Activated T-helper 1 cell treated with anti-CD3 and anti-CD28 coated beads, Interleukin-12 subunit alpha, Interleukin-12 subunit beta, Interleukin-2, Interleukin-4 antibody, amounts not matched to agents 30 ng/mL and 10 ng/mL and 1 ng/mL, durations not matched to agents 14 hours and 24 hours and 36 hours (primary cell): ENCODE results near the gene GLIS1. TPM values are rescaled to one million over a fixed set of nuclear protein-coding genes. Genes with fewer than 3 reads are reported as not detected.

ENCODE experiments used
- DNase-seq: peaks from one replicate; pipeline ENCODE4 v3.0.0; 2021; ENCODE audit warnings: low spot score
- H3K27ac Mint-ChIP-seq: one replicate; pipeline ENCODE4 v1.8.0; 2021; ENCODE audit warnings: mild to moderate bottlenecking, mixed read lengths
- H3K27me3 Mint-ChIP-seq: one replicate; pipeline ENCODE4 v1.8.0; 2022; ENCODE audit warnings: mild to moderate bottlenecking, moderate library complexity, mixed read lengths; ENCODE audit not compliant: insufficient read depth
- H3K36me3 Mint-ChIP-seq: one replicate; pipeline ENCODE4 v1.8.0; 2021; ENCODE audit warnings: low read depth, mixed read lengths
- H3K4me1 Mint-ChIP-seq: one replicate; pipeline ENCODE4 v1.8.0; 2021; ENCODE audit warnings: low read depth, mixed read lengths
- H3K4me3 Mint-ChIP-seq: one replicate; pipeline ENCODE4 v1.8.0; 2021; ENCODE audit warnings: mild to moderate bottlenecking, moderate library complexity, mixed read lengths
- H3K9me3 Mint-ChIP-seq: one replicate; pipeline ENCODE4 v1.8.0; 2021; ENCODE audit warnings: mixed read lengths
- intact Hi-C: fragments of 100-400 bp; cut with micrococcal nuclease; formaldehyde crosslinking; loops from one replicate; pipeline ENCODE4 v1.15.1; 2024
- total RNA-seq: library from RNA; stranded (reverse); gene quantifications from 2 replicates; pipeline ENCODE4 v1.2.3, GENCODE V29; 2022

Gene GLIS1
- total RNA-seq, 1 donor from 2014 or later: 0.05 TPM

DNA sequence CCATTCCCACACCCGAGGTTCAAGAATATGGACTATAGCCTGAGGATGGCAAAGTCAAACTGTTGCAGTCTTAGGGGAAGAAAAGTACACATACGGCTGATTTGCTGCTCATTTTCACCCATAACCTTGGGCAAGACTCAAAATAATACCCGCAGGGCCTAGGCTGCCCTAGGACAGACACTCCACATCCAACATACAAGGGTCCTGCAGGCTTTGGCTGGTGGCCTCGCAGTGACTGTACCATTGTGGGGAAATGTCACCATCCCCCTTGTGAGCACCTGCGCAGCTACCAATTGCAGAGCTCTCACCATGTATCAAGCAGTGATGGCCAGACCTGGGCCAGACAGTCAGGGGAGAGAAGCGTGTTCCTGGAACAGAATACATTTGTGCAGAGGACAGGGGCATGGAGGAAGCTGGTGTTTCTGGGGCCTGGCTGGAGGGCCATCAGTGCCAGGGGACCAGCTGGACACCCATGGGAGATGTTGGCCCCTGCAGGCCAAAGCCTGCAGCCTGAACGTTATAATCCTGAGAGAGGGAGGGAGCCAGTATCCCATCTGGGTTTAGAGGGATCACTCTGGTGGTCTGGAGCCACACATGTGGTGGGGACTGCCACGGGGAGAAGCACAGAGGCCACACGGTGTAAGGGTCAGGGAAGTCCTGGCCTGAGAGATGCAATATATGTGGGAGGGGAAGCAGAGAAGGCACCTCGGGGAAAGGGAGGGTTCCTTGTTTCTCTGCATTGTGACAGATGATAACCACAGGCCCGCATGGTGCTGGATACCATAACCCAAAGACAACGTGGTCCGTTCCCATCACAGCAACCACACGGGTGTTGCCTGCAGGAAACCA lies 101.2 kb downstream of the GLIS1 start:
- Mint-ChIP-seq H3K4me1 (no peaks in the 10 kb centered on the region), H3K27me3 (no peaks in the 10 kb centered on the region), H3K9me3 (no peaks in the 10 kb centered on the region), H3K4me3 (no peak overlapping the region), H3K27ac (no peak overlapping the region), H3K36me3 (no peaks in the 10 kb centered on the region)
- DNase-seq: no peak
- intact Hi-C loops: no loop called here

DNA sequence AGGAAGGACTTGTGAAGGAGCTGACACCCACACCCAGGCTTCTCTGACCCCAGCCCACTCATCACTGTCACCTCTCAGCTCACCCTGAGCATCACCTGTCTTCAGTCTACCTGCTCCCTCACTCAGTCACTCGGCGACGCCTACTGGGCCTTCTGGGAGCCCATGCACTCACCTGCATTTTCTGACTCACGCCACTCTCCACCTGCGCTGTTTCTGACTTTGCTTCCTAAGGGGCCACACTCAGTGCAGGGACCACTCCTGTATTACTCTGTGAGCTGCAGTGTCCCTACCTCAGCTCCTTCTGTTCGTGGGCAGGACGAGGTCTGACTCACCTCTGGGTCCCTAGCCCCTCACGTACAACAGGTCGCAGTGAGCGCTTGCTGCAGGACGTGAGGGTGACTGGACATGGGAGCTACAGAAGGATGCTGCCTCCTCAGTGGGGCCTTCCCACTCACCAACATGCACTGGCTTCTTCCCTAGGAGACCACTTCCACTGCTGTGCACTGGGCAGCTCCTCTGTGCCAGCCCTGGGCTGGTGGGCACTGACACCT lies 102.3 kb downstream of the GLIS1 start:
- H3K4me1 Mint-ChIP-seq: no peaks in the 10 kb centered on the region
- H3K4me3 Mint-ChIP-seq: no peak overlapping the region
- H3K36me3 Mint-ChIP-seq: no peaks in the 10 kb centered on the region
- no peak for DNase-seq
- H3K9me3 Mint-ChIP-seq: no peaks in the 10 kb centered on the region
- intact Hi-C loops: no loop called here
- H3K27me3 Mint-ChIP-seq: no peaks in the 10 kb centered on the region
- H3K27ac Mint-ChIP-seq: no peak overlapping the region

DNA sequence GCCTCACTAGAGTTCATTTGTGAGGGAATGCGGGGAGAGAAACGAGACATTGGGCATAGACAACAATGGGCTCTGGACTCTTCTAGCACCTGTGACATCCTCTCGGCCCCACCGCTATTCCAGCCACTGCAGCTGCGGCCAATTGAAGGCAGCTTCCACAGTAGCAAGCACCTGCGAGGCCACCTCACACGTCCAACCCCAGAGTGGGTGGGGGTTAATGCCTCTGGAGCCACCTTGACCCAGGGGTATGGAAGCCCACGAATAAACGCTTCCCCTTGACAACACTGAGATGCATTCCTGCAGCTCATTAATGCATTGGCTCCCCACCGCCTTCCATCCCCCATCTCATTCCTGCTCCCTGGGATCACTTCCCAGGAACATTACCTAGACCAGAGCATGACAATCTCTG lies 104.4 kb downstream of the GLIS1 start:
- Mint-ChIP-seq H3K4me3 (no peak overlapping the region), H3K9me3 (no peaks in the 10 kb centered on the region), H3K27ac (no peak overlapping the region), H3K36me3 (no peaks in the 10 kb centered on the region), H3K4me1 (no peaks in the 10 kb centered on the region), H3K27me3 (no peaks in the 10 kb centered on the region)
- no peak for DNase-seq
- intact Hi-C loops: no loop called here

DNA sequence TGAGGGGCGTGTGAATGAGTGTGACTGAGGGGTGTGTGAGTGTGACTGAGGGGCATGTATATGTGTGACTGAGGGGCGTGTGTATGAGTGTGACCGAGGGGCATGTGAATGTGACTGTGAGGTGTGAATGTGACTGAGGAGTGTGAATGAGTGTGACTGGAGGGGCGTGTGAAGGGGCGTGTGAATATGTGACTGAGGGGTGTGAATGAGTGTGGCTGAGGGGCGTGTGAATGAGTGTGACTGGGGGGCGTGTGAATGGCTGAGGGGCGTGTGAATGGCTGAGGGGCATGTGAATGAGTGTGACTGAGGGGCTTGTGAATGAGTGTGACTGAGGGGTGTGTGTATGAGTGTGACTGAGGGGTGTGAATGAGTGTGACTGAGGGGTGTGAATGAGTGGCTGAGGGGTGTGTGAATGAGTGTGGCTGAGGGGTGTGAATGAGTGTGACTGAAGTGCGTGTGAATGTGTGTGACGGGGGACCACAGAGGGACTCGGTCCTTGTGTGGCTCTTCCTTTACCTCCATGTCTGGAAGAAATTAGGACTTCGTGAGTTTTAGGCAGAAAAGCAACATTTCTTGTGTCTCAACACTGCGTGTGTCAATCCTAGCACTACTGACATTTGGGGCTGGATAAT lies 105.8 kb downstream of the GLIS1 start:
- H3K27ac Mint-ChIP-seq: no peak overlapping the region
- intact Hi-C loops: no loop called here
- H3K9me3 Mint-ChIP-seq: no peaks in the 10 kb centered on the region
- no peaks in the 10 kb centered on the region for H3K36me3 Mint-ChIP-seq
- no peaks in the 10 kb centered on the region for H3K27me3 Mint-ChIP-seq
- no peak overlapping the region for H3K4me3 Mint-ChIP-seq
- DNase-seq: no peak
- no peaks in the 10 kb centered on the region for H3K4me1 Mint-ChIP-seq

DNA sequence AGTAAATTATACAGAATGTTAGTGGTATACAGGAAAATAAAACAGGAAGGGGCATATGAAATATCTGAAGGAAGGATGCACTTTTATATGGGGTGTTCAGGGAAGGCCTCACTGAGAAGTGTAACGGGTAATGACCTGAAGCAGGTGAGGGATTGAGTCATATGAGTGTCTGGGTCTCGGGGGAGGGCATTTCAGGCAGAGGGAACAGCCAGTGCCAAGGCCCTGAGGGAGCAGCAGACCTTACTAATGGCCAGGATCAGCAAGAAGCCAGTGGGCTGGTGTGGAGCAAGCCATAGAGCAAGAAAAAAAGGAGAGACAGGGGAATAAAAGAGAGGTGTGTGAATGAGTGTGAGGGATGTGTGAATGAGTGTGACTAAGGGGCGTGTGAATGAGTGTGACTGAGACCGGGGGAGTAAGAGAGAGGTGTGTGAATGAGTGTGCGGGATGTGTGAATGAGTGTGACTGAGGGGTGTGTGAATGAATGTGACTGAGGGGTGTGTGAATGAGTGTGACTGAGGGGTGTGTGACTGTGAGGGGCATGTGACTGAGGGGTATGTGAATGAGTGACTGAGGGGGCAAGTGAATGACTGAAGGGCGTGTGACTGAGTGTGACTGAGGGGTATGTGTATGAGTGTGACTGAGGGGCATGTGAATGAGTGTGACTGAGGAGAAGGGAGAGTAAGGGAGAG lies 107.2 kb downstream of the GLIS1 start:
- no peaks in the 10 kb centered on the region for H3K27me3 Mint-ChIP-seq
- no peak overlapping the region for H3K27ac Mint-ChIP-seq
- DNase-seq: no peak
- H3K9me3 Mint-ChIP-seq: no peaks in the 10 kb centered on the region
- H3K4me1 Mint-ChIP-seq: no peaks in the 10 kb centered on the region
- H3K4me3 Mint-ChIP-seq: no peak overlapping the region
- H3K36me3 Mint-ChIP-seq: no peaks in the 10 kb centered on the region
- intact Hi-C loops: no loop called here

DNA sequence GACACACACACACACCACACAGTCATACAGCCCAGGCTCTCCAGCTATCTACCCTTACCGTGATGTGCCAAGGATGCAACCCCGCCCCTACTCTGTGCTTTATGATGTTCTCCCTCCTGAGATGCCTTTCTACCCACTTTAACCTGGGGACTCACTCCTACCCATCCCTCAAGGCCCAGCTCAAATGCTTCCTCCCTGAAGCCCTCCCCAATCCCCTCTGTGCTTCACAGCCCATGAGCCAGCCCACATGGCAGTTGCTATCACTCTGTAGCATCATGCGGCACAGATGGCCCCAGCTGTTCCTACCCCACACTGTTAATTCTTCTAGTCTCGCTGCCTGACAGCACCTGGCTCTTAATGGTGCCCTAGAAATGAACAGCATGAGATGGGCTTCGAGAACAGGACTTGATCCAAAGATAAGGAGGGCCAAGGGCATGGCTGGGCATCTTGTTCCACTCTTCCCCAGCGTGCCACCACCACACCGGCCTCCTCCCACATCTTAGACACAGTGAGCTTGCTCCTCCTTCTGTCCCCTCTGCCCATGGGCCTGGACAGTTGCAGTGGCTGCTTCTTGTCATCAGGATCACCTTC lies 109.8 kb downstream of the GLIS1 start:
- Mint-ChIP-seq H3K4me3 (no peak overlapping the region), H3K27ac (no peak overlapping the region), H3K4me1 (no peaks in the 10 kb centered on the region), H3K36me3 (no peaks in the 10 kb centered on the region), H3K27me3 (peaks cover 4% of the 10 kb centered on the region), H3K9me3 (no peaks in the 10 kb centered on the region)
- intact Hi-C loops: no loop called here
- no peak for DNase-seq

DNA sequence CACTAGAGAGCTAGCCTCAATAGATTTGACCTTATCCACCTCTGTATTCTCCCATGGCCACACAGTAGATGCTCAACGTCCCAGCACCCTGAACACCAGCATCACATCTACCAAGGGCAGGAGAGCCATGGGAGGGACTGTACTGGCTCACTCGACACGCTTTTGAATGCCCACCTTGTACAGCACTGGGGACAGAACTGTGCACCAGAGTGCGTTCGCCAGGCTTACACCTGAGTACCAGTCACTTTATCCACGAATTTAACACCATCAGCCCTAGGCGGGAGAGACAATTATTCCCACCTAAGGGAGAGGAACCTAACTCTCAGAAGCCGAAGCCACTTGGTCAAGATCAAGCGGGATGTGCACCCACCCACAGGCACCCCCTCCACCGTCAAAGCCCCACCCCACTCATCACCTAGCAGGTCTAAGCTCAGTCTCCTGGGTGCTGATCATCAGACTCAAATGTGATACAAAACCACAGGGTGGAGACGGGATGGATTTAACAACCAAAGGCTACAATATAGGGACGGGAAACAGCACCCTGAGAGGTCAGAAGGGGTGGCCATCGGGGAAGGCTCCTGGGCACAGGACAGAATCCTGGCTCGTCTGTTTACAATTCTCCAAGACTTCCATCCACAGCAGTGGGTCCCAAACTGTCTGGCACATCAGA lies 110.5 kb downstream of the GLIS1 start:
- H3K36me3 Mint-ChIP-seq: no peaks in the 10 kb centered on the region
- peaks cover 7% of the 10 kb centered on the region for H3K27me3 Mint-ChIP-seq
- no peaks in the 10 kb centered on the region for H3K9me3 Mint-ChIP-seq
- no peak overlapping the region for H3K4me3 Mint-ChIP-seq
- intact Hi-C loops: no loop called here
- H3K27ac Mint-ChIP-seq: no peak overlapping the region
- H3K4me1 Mint-ChIP-seq: no peaks in the 10 kb centered on the region
- DNase-seq: no peak

DNA sequence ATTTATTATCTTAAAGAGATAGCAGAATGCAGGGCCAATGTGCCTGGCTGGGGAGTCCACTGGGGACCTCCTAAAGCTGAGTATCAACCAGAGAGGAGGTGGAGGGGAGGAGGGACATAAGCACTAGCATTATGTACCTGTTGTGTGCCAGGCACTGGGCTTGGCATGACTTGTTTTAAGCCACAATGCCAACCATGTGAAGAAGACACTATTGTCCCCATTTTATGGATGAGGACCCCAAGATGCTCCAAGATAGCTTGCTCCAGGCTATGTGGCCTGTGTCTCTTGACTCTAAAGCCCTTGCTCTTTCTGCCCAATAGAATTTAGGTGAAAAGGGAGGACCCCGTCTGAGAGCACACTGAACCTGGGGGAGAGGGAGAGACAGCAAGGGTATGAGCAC lies 111.3 kb downstream of the GLIS1 start:
- no peak overlapping the region for H3K4me3 Mint-ChIP-seq
- no peak overlapping the region for H3K27ac Mint-ChIP-seq
- no peak for DNase-seq
- H3K36me3 Mint-ChIP-seq: no peaks in the 10 kb centered on the region
- peaks cover 7% of the 10 kb centered on the region for H3K27me3 Mint-ChIP-seq
- intact Hi-C loops: no loop called here
- H3K4me1 Mint-ChIP-seq: no peaks in the 10 kb centered on the region
- no peaks in the 10 kb centered on the region for H3K9me3 Mint-ChIP-seq

DNA sequence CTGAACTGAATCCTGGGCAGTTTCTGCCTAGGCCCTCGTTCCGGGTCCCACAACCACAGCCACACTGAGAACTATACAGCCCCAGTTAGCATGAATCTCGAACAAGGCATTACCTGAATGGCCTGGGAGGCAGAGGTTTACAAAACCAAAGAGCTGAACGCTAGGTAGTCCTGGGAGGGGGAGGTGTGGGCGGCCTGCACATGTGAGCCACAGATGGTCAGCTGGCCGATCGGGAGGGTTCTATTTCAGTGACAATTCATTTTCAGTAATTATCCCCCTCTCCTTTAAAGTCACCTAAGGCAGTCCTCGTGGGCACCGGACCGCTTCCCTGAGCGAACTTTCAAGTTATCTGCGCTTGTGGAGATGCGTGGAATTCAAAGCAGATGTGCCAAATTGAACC lies 111.9 kb downstream of the GLIS1 start:
- Mint-ChIP-seq H3K4me1 (no peaks in the 10 kb centered on the region), H3K4me3 (no peak overlapping the region), H3K36me3 (no peaks in the 10 kb centered on the region), H3K27me3 (peaks cover 7% of the 10 kb centered on the region), H3K27ac (no peak overlapping the region), H3K9me3 (no peaks in the 10 kb centered on the region)
- DNase-seq: no peak
- intact Hi-C loops: no loop called here

DNA sequence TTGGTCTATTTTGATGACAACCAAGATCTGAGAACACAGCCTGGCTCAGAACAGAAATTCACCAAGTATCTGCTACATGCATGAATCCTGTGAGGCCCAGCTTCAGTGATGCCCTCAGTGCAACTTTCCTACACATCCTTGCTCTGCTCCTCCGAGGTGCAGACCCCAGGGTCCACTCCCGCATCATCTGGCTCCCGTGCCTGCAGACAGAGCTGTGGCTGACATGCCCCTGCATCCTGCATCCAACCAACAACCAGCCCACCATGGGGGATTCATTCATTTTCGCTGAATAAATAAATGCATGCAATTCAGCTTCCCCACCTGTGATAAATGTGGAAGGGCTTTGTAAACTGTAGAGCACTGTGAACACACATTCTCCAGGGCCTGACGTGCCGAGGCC lies 112.3 kb downstream of the GLIS1 start:
- no peaks in the 10 kb centered on the region for H3K9me3 Mint-ChIP-seq
- H3K4me3 Mint-ChIP-seq: no peak overlapping the region
- no peaks in the 10 kb centered on the region for H3K36me3 Mint-ChIP-seq
- no peak overlapping the region for H3K27ac Mint-ChIP-seq
- H3K4me1 Mint-ChIP-seq: no peaks in the 10 kb centered on the region
- intact Hi-C loops: no loop called here
- DNase-seq: no peak
- peaks cover 7% of the 10 kb centered on the region for H3K27me3 Mint-ChIP-seq

DNA sequence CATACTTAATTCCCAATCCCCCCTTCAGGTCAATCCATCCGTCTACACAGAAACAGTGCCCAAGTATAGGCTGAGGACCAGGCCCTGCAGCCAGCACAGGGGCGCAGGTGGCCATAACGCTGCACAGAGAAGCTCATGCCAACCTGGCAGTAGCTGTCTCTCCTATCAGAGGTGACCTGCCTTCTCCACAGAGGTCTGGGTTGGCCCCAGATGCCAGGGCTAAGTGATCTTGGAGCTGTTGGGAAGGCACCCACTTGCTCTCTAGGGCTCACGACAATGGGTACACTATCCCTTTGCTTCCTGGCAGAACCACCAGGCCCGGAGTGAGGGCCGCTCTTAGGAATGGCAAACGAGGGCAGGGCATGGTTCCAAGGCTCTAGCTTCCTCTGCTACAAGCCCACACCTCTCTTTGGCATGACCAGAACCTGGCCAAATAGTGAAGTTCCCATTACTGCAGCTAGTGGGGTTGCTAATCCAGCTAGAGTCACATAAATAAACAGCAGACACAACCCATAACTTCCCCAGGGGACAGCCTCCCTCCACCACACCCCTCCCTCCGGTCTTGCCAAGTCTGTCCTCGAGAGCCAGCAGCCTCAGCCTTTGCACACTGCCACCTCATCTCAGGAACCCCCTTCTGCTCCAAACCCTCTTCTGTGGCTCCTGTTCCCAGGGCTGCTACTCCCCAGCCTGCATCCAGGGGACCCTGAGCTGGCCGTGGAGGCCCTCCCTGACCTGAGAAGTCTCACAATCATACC lies 113.0 kb downstream of the GLIS1 start:
- DNase-seq: no peak
- H3K4me3 Mint-ChIP-seq: no peak overlapping the region
- intact Hi-C loops: no loop called here
- no peaks in the 10 kb centered on the region for H3K36me3 Mint-ChIP-seq
- H3K27me3 Mint-ChIP-seq: peaks cover 7% of the 10 kb centered on the region
- no peaks in the 10 kb centered on the region for H3K4me1 Mint-ChIP-seq
- no peaks in the 10 kb centered on the region for H3K9me3 Mint-ChIP-seq
- no peak overlapping the region for H3K27ac Mint-ChIP-seq

DNA sequence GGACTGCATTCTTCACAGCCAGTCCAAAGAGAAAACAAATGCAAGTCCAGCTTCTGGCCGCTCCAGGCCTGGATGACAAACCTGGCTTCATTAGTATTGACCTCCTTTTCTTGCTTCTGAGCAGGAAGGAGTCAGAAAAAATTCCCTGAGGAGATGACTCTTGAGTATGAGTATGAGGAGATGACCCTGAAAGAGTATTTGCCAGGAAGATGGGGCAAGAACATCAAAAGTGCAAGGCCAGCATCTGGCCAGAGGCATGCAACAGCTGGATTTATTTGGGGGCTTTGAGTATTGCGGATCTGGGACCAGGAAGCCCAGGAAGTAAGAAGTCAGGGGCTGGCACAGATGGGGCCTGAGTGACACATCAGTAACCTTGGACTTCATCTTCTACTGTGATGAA lies 113.9 kb downstream of the GLIS1 start:
- Mint-ChIP-seq H3K27me3 (peaks cover 7% of the 10 kb centered on the region), H3K4me1 (no peaks in the 10 kb centered on the region), H3K36me3 (no peaks in the 10 kb centered on the region), H3K9me3 (no peaks in the 10 kb centered on the region), H3K27ac (no peak overlapping the region), H3K4me3 (no peak overlapping the region)
- no peak for DNase-seq
- intact Hi-C loops: no loop called here
